Fibroblast of lung (primary cell): Measurements from ENCODE around the gene ACAT2. TPM values are rescaled to one million over a fixed set of nuclear protein-coding genes. Genes with fewer than 3 reads are reported as not detected.
"Not testable (repeated sequence)": the region's sequence is repeated elsewhere in the genome, so short reads cannot be mapped to it uniquely, and the experiment has no call there.

Experiments
- DNase-seq, 2 donors: peaks; one replicate each; pipeline versions ENCODE4 v3.0.0 to v3.0.0-alpha.2; 2010; ENCODE audit warnings: low read depth in 2 of 2
- H2AFZ ChIP-seq: 2 replicates; pipeline ENCODE4 v1.5.1; 2012; ENCODE audit warnings: low read length, control low read depth, inconsistent platforms
- H3K27ac ChIP-seq: 2 replicates; pipeline ENCODE4 v1.5.1; 2011; ENCODE audit warnings: low read length, control low read depth; ENCODE audit not compliant: insufficient read depth
- H3K27me3 ChIP-seq: 2 replicates; pipeline ENCODE4 v1.5.1; 2011; ENCODE audit warnings: mild to moderate bottlenecking, low read length; ENCODE audit not compliant: control insufficient read depth, insufficient read depth
- H3K36me3 ChIP-seq: 2 replicates; pipeline ENCODE4 v1.5.1; 2011; ENCODE audit warnings: low read length; ENCODE audit not compliant: control insufficient read depth, insufficient read depth
- H3K4me1 ChIP-seq: 2 replicates; pipeline ENCODE4 v1.5.1; 2011; ENCODE audit warnings: low read length; ENCODE audit not compliant: control insufficient read depth, insufficient read depth; ENCODE audit errors: extremely low read depth
- H3K4me2 ChIP-seq: 2 replicates; pipeline ENCODE4 v1.5.1; 2011; ENCODE audit warnings: low read length, control low read depth; ENCODE audit not compliant: insufficient read depth; ENCODE audit errors: extremely low read depth
- H3K4me3 ChIP-seq, 4 experiments: fragments of 200-600 bp in 1 of 4; sonication (generic) in 1 of 4; replicated peaks in 1 of 4; 2 replicates each; pipeline ENCODE4 v1.5.1; 2011 to 2016; ENCODE audit warnings: low read length in 4 of 4, low read depth in 3 of 4, mild to moderate bottlenecking in 3 of 4, control low read depth in 2 of 4, inconsistent platforms in 1 of 4, mixed read lengths in 1 of 4; ENCODE audit not compliant: insufficient read depth in 1 of 4; ENCODE audit errors: control extremely low read depth in 1 of 4
- H3K79me2 ChIP-seq: 2 replicates; pipeline ENCODE4 v1.5.1; 2012; ENCODE audit warnings: mild to moderate bottlenecking, low read length, inconsistent platforms; ENCODE audit not compliant: control insufficient read depth, insufficient read depth
- H3K9ac ChIP-seq: 2 replicates; pipeline ENCODE4 v1.5.1; 2011; ENCODE audit warnings: mild to moderate bottlenecking, low read length, control low read depth; ENCODE audit not compliant: insufficient read depth
- H3K9me3 ChIP-seq: 2 replicates; pipeline ENCODE4 v1.5.1; 2012; ENCODE audit warnings: low read depth, low read length; ENCODE audit not compliant: control insufficient read depth, insufficient read depth
- H4K20me1 ChIP-seq: 2 replicates; pipeline ENCODE4 v1.5.1; 2011; ENCODE audit warnings: low read length; ENCODE audit not compliant: control insufficient read depth, insufficient read depth; ENCODE audit errors: extremely low read depth
- CTCF ChIP-seq, 2 donors: IDR thresholded peaks in 1 of 2; conservative IDR thresholded peaks in 1 of 2; 1 replicate in 1 of 2; 2 replicates in 1 of 2; pipeline ENCODE4 v1.5.1; 2011 to 2012; ENCODE audit warnings: low read length in 2 of 2, control low read depth in 1 of 2, inconsistent platforms in 1 of 2, low read depth in 1 of 2, mild to moderate bottlenecking in 1 of 2
- EZH2 ChIP-seq: IDR thresholded peaks from 2 replicates; pipeline ENCODE4 v1.5.1; 2012; ENCODE audit warnings: low read length, control low read depth, mild to moderate bottlenecking; ENCODE audit errors: missing control alignments
- polyA plus RNA-seq, 2 donors: library from polyadenylated mRNA; depleted of rRNA in 1 of 2; stranded (reverse) in 1 of 2; unstranded in 1 of 2; fragments of >200 nt; gene quantifications; 2 replicates each; pipeline ENCODE4 v1.2.1, GENCODE V29; 2011 to 2012; ENCODE audit warnings: missing spikeins in 1 of 2
- total RNA-seq: library from RNA; depleted of rRNA; stranded (reverse); fragments of >200 nt; gene quantifications from 2 replicates; pipeline ENCODE4 v1.2.1, GENCODE V29; 2014

Gene ACAT2
- total and polyA plus RNA-seq, 2 donors (not counting 1 experiment from before 2014, with no cell fraction given) = 108 to 121 TPM

- peak; percentile 6 to 41 for TF ChIP-seq CTCF (conservative IDR thresholded peaks at IDR 0.05 in 1 of 2, IDR thresholded peaks at IDR 0.05 in 1 of 2; ENCODE audit: low read depth in 1 of 2, low read length in 2 of 2)
- no peak for TF ChIP-seq EZH2
- Histone ChIP-seq H3K27ac (no peak overlapping the region), H3K4me1 (peaks cover 7% of the 10 kb centered on the region), H3K4me3 (no peak overlapping the region), H3K27me3 (no peaks in the 10 kb centered on the region), H4K20me1 (no peaks in the 10 kb centered on the region), H3K9me3 (no peaks in the 10 kb centered on the region), H2AFZ (no peak overlapping the region), H3K36me3 (no peaks in the 10 kb centered on the region), H3K9ac (no peak overlapping the region), H3K79me2 (peaks cover 24% of the 10 kb centered on the region), H3K4me2 (no peak overlapping the region)
- DNase-seq = peak in 1 of 2 donors; percentile 33
Observed at GRCh38 chr6:159720708-159721107, 41.1 kb upstream of the ACAT2 start.

DNA sequence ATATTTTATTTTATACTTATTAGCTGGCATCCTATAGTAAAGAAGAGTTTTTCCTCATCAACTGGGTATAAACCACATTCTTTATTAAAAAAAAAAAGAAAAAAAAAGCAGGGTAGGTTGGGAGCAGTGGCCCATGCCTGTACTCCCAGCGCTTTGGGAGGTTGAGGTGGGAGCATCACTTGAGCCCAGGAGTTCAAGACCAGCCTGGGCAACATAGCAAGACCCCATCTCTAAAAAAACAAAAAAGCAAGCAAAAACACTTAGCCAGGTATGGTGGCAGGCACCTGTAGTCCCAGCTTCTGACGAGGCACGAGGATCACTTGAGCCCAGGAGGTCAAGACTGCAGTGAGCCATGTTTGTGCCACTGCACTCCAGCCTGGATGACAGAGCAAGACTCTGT lies 39.9 kb upstream of the ACAT2 start:
- H3K27ac ChIP-seq, H4K20me1 ChIP-seq, H3K36me3 ChIP-seq, H3K27me3 ChIP-seq, H3K4me3 ChIP-seq, H3K9me3 ChIP-seq, H3K4me1 ChIP-seq, DNase-seq, H2AFZ ChIP-seq, H3K4me2 ChIP-seq, H3K9ac ChIP-seq: not testable (repeated sequence)
- H3K79me2 ChIP-seq = peaks cover 34% of the 10 kb centered on the region

DNA sequence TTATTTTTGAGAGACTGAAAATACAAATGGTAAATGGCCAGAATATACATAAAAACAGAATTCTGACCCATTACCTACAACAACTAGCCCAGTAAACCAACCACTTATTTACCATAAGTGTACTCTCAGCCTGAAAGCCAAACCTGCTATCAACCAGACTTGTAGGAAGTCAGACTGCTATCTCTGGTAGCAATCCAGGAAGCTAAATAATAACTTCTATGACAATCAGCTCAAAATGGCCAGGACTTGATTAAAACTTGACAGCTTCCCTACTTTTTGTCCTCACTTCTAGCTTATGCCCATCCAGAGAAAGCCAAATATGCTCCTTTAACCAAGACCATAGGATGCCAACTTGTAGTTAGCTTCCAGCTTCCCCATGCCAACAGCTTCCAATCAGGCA lies 39.2 kb upstream of the ACAT2 start:
- no peak for TF ChIP-seq CTCF (conservative IDR thresholded peaks at IDR 0.05 in 1 of 2, IDR thresholded peaks at IDR 0.05 in 1 of 2; ENCODE audit: low read depth in 1 of 2, low read length in 2 of 2)
- no peak for TF ChIP-seq EZH2
- no peak for DNase-seq
- Histone ChIP-seq H3K4me1 (peaks cover 3% of the 10 kb centered on the region), H3K9me3 (no peaks in the 10 kb centered on the region), H3K27ac (no peak overlapping the region), H3K79me2 (peaks cover 37% of the 10 kb centered on the region), H3K36me3 (no peaks in the 10 kb centered on the region), H3K27me3 (no peaks in the 10 kb centered on the region), H3K4me2 (no peak overlapping the region), H3K4me3 (no peak overlapping the region), H2AFZ (no peak overlapping the region), H3K9ac (no peak overlapping the region), H4K20me1 (no peaks in the 10 kb centered on the region)
